HTR-8/SVneo (cell line): Measurements from ENCODE around the gene GARIN5B.
"Not testable (repeated sequence)": the region's sequence is repeated elsewhere in the genome, so short reads cannot be mapped to it uniquely, and the experiment has no call there.

Source experiments
- DNase-seq: peaks from one replicate; pipeline ENCODE4 v3.0.0; 2011; ENCODE audit warnings: low spot score, mixed read lengths; ENCODE audit not compliant: insufficient read length
- FAIRE-seq: peaks from 2 replicates; lab custom pipeline; 2011; peaks lifted over from hg19 to GRCh38; lab: Jason Lieb, UNC

GARIN5B gene

GRCh38 chr19:55362990-55363716 lies at the start of gene GARIN5B:
Gene GARIN5B (minus strand): TSS chr19:55363260. CDS start chr19:55363066, 194 bp downstream.
- DNase-seq, result no peak

GRCh38 chr19:55410168-55410567 lies 47.1 kb upstream of the GARIN5B start:
- no peak for DNase-seq
- no peak for FAIRE-seq

More at GRCh38 chr19:55362990-55363716, at the start of gene GARIN5B:
- FAIRE-seq, result no peak

GRCh38 chr19:55409179-55409578 lies 46.1 kb upstream of the GARIN5B start:
- FAIRE-seq, DNase-seq: not testable (repeated sequence)

GRCh38 chr19:55408533-55408872 lies 45.4 kb upstream of the GARIN5B start:
- DNase-seq, result no peak
- FAIRE-seq, result no peak

- peak; percentile 99 for DNase-seq
- peak; percentile 89 for FAIRE-seq
These were observed 44.9 kb upstream of the GARIN5B start for GRCh38 chr19:55407800-55408532.

GRCh38 chr19:55407550-55407799 lies 44.4 kb upstream of the GARIN5B start, which contains the start of gene UBE2S:
Gene UBE2S (minus strand): TSS chr19:55407788. CDS start chr19:55407589, 199 bp downstream.
- DNase-seq, FAIRE-seq: not testable (repeated sequence)

- DNase-seq (no peak), FAIRE-seq (peak; percentile 38)
These were observed 43.9 kb upstream of the GARIN5B start for GRCh38 chr19:55406826-55407549.

GRCh38 chr19:55406091-55406825 lies 43.2 kb upstream of the GARIN5B start:
- FAIRE-seq, result no peak
- DNase-seq, result no peak

- DNase-seq, result no peak
- no peak for FAIRE-seq
These were observed 42.6 kb upstream of the GARIN5B start for GRCh38 chr19:55405638-55406037.

GRCh38 chr19:55402509-55402908 lies 39.4 kb upstream of the GARIN5B start:
- FAIRE-seq (no peak), DNase-seq (no peak)

GRCh38 chr19:55401390-55401789 lies 38.3 kb upstream of the GARIN5B start:
- not testable (repeated sequence) for FAIRE-seq

GRCh38 chr19:55400281-55401087 lies 37.4 kb upstream of the GARIN5B start:
- DNase-seq, result no peak
- FAIRE-seq, result no peak

More at GRCh38 chr19:55401390-55401789, 38.3 kb upstream of the GARIN5B start:
- not testable (repeated sequence) for DNase-seq

GRCh38 chr19:55398200-55398925 lies 35.3 kb upstream of the GARIN5B start:
- FAIRE-seq (no peak), DNase-seq (no peak)

GRCh38 chr19:55392820-55393761 lies 30.0 kb upstream of the GARIN5B start:
- FAIRE-seq, result no peak
- DNase-seq, result no peak

- DNase-seq, result no peak
- FAIRE-seq, result no peak
These were observed 28.9 kb upstream of the GARIN5B start for GRCh38 chr19:55391702-55392615.

GRCh38 chr19:55391191-55391670 lies 28.2 kb upstream of the GARIN5B start:
- FAIRE-seq (no peak), DNase-seq (no peak)

GRCh38 chr19:55390461-55390880 lies 27.4 kb upstream of the GARIN5B start:
- DNase-seq (no peak), FAIRE-seq (no peak)
